ENCODE data around the gene FNDC3B.

FNDC3B gene

DNA sequence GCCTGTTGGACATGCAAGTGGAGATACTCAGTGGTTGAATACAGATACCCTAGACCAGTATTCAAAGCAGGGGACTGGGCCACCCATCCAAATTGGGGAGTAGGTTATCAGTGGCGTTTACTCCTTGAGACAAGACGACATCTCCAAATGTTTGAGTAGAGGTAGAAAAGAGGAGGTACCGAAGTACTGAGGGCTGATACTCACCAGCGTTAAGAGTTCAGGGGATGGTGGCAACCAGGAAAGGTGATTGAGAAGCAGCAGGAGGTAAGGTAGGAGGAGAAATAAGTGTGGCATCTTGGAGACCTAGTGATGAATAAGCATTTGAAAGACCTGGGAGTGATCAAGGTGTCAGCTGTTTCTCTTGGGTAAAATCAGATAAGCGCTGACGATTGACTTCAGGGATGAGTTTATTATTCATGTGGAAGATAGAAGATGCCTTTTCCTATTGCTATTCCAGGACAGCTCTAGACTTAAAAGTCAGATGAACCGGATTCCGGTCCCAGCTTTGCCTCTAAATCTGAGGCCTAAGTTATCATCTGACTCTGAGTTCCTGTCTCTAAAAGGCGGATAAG lies 312.6 kb downstream of the FNDC3B start:
- no peak for TF ChIP-seq EZH2phosphoT487 (IDR thresholded peaks at IDR 0.05; ENCODE audit: low read depth)
- TF ChIP-seq, protein P1, sequence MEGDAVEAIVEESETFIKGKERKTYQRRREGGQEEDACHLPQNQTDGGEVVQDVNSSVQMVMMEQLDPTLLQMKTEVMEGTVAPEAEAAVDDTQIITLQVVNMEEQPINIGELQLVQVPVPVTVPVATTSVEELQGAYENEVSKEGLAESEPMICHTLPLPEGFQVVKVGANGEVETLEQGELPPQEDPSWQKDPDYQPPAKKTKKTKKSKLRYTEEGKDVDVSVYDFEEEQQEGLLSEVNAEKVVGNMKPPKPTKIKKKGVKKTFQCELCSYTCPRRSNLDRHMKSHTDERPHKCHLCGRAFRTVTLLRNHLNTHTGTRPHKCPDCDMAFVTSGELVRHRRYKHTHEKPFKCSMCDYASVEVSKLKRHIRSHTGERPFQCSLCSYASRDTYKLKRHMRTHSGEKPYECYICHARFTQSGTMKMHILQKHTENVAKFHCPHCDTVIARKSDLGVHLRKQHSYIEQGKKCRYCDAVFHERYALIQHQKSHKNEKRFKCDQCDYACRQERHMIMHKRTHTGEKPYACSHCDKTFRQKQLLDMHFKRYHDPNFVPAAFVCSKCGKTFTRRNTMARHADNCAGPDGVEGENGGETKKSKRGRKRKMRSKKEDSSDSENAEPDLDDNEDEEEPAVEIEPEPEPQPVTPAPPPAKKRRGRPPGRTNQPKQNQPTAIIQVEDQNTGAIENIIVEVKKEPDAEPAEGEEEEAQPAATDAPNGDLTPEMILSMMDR (IDR thresholded peaks at IDR 0.05; ENCODE audit: low read depth, low read length), result no peak
- Histone ChIP-seq H3K4me3 (ENCODE audit: low read length) (no peak overlapping the region), H3K9ac (ENCODE audit: low read length) (no peak overlapping the region), H4K20me1 (ENCODE audit: insufficient read depth, low read length) (no peaks in the 10 kb centered on the region), H3K27ac (ENCODE audit: low read length) (no peak overlapping the region), H3K4me1 (ENCODE audit: low read length) (no peaks in the 10 kb centered on the region), H3K27me3 (ENCODE audit: low read depth, low read length) (no peaks in the 10 kb centered on the region), H2AFZ (ENCODE audit: low read depth, low read length) (no peak overlapping the region), H3K4me2 (ENCODE audit: low read length) (no peak overlapping the region), H3K36me3 (replicated peaks; ENCODE audit: low read depth, low read length) (peaks cover 6% of the 10 kb centered on the region), H3K9me3 (ENCODE audit: insufficient read depth, low read length) (no peaks in the 10 kb centered on the region), H3K79me2 (ENCODE audit: low read length) (no peaks in the 10 kb centered on the region)

DNA sequence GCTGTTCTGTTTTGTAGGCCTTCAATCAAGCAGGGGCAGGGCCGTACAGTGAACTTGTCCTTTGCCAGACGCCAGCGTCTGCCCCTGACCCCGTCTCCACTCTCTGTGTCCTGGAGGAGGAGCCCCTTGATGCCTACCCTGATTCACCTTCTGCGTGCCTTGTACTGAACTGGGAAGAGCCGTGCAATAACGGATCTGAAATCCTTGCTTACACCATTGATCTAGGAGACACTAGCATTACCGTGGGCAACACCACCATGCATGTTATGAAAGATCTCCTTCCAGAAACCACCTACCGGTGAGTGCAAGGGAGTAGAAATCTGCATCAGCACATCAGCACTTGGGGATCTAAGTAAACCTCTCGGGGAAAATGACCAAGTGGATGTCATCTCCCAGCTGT lies 313.4 kb downstream of the FNDC3B start:
- Histone ChIP-seq H3K79me2 (ENCODE audit: low read length) (no peaks in the 10 kb centered on the region), H3K36me3 (replicated peaks; ENCODE audit: low read depth, low read length) (no peaks in the 10 kb centered on the region), H3K9ac (ENCODE audit: low read length) (no peak overlapping the region), H3K27me3 (ENCODE audit: low read depth, low read length) (no peaks in the 10 kb centered on the region), H3K4me2 (ENCODE audit: low read length) (no peak overlapping the region), H2AFZ (ENCODE audit: low read depth, low read length) (no peak overlapping the region), H3K27ac (ENCODE audit: low read length) (no peak overlapping the region), H3K4me3 (ENCODE audit: low read length) (no peak overlapping the region), H3K4me1 (ENCODE audit: low read length) (no peaks in the 10 kb centered on the region), H3K9me3 (ENCODE audit: insufficient read depth, low read length) (no peaks in the 10 kb centered on the region), H4K20me1 (ENCODE audit: insufficient read depth, low read length) (no peaks in the 10 kb centered on the region)
- TF ChIP-seq, protein P1 (IDR thresholded peaks at IDR 0.05; ENCODE audit: low read depth, low read length), result no peak
- TF ChIP-seq EZH2phosphoT487 (IDR thresholded peaks at IDR 0.05; ENCODE audit: low read depth), result no peak

DNA sequence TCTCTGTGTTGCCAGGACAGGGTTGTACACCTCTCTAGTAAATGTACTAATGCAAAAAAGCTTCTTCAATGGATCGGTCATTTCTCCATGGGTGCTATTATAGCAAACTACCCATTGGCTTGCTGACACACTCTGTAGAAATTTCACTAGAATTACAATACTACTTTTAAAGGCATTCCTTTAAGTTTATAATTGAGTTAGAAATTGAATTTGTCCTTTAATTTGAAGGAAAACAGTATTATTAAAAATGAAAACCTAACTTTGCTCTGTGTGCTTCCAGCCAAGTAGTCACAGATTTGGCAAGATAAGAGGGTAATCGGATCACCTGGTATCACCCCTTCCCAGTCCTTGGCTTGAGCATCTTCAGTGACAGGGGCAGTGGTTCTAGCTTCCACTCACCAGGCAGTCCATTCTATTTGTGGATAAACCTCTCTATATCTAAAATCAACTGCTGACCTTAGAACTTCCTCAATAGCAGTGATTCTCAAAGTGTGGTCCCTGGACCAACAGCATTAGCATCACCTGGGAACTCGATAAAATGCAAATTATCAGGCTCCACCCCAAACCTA lies 315.6 kb downstream of the FNDC3B start:
- Histone ChIP-seq H4K20me1 (ENCODE audit: insufficient read depth, low read length) (no peaks in the 10 kb centered on the region), H3K4me2 (ENCODE audit: low read length) (no peak overlapping the region), H3K27me3 (ENCODE audit: low read depth, low read length) (no peaks in the 10 kb centered on the region), H3K79me2 (ENCODE audit: low read length) (no peaks in the 10 kb centered on the region), H3K9ac (ENCODE audit: low read length) (no peak overlapping the region), H3K4me3 (ENCODE audit: low read length) (no peak overlapping the region), H2AFZ (ENCODE audit: low read depth, low read length) (no peak overlapping the region), H3K36me3 (replicated peaks; ENCODE audit: low read depth, low read length) (no peaks in the 10 kb centered on the region), H3K4me1 (ENCODE audit: low read length) (no peaks in the 10 kb centered on the region), H3K9me3 (ENCODE audit: insufficient read depth, low read length) (no peaks in the 10 kb centered on the region), H3K27ac (ENCODE audit: low read length) (no peak overlapping the region)
- TF ChIP-seq, protein P1 (IDR thresholded peaks at IDR 0.05; ENCODE audit: low read depth, low read length), result no peak
- TF ChIP-seq EZH2phosphoT487 (IDR thresholded peaks at IDR 0.05; ENCODE audit: low read depth), result no peak

DNA sequence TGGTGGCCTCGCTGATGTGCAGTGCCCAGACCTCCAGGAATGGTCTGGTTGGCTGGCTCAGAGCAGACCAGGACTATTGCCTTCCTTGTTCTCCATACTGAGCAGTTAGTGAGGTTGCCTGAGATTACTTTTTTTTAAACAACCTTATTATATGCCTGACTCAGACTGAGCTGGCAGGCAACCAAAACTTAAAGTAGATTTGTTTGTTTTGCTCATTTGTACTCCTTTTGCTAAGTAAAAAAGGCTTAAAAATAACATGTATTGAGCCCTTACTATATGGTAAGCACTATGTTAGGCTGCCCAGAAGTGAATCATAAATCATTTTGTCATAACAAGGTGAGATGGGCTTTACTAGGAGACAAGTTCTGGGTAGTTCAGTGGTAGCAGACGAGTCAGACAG lies 316.5 kb downstream of the FNDC3B start:
- Histone ChIP-seq H3K9ac (ENCODE audit: low read length) (no peak overlapping the region), H3K27me3 (ENCODE audit: low read depth, low read length) (no peaks in the 10 kb centered on the region), H2AFZ (ENCODE audit: low read depth, low read length) (no peak overlapping the region), H3K27ac (ENCODE audit: low read length) (no peak overlapping the region), H3K79me2 (ENCODE audit: low read length) (no peaks in the 10 kb centered on the region), H4K20me1 (ENCODE audit: insufficient read depth, low read length) (no peaks in the 10 kb centered on the region), H3K36me3 (replicated peaks; ENCODE audit: low read depth, low read length) (no peaks in the 10 kb centered on the region), H3K9me3 (ENCODE audit: insufficient read depth, low read length) (no peaks in the 10 kb centered on the region), H3K4me1 (ENCODE audit: low read length) (no peaks in the 10 kb centered on the region), H3K4me3 (ENCODE audit: low read length) (no peak overlapping the region), H3K4me2 (ENCODE audit: low read length) (no peak overlapping the region)
- TF ChIP-seq, protein P1 (IDR thresholded peaks at IDR 0.05; ENCODE audit: low read depth, low read length), result no peak
- TF ChIP-seq EZH2phosphoT487 (IDR thresholded peaks at IDR 0.05; ENCODE audit: low read depth), result no peak

All from OCI-LY3 (cell line).